ENCODE results near the gene FAM187B. TPM values are rescaled to one million over a fixed set of nuclear protein-coding genes. Genes with fewer than 3 reads are reported as not detected.
A peak's percentile ranks its signal among the peaks of the same experiment; 100 is the strongest.

The FAM187B gene
- total RNA-seq, 1 experiment from 2014 or later = not detected

- Histone ChIP-seq H3K79me2 (ENCODE audit: low read depth) (peaks cover 21% of the 10 kb centered on the region), H3K4me1 (replicated peaks; ENCODE audit: insufficient read depth) (peaks cover 14% of the 10 kb centered on the region; the same call in 1 of the 2 replicates), H3K9me2 (ENCODE audit: insufficient read depth) (no peaks in the 10 kb centered on the region), H4K20me1 (ENCODE audit: insufficient read depth) (peaks cover 5% of the 10 kb centered on the region), H3K4me2 (peak within 1 kb of the TSS; percentile 91), H2AFZ (peak within 1 kb of the TSS; percentile 81), H3K4me3 (peak within 1 kb of the TSS; percentile 100), H3F3A (ENCODE audit: insufficient read depth, low read depth) (peaks cover 25% of the 10 kb centered on the region), H3K27ac (peak within 1 kb of the TSS; percentile 73), H3K36me3 (ENCODE audit: low read depth) (peaks cover 18% of the 10 kb centered on the region), H3K27me3 (ENCODE audit: insufficient read depth, low read depth) (no peaks in the 10 kb centered on the region), H3K9me3 (ENCODE audit: insufficient read depth, low read depth) (no peaks in the 10 kb centered on the region)
- ChIA-PET POLR2A (ENCODE audit: unreplicated experiment) (interaction anchor here (0.6 kb wide), 1 partner anchor 28 kb away, joined by 8 read pairs; no protein-coding TSS in a partner anchor), CTCF (interaction anchor here (0.6 to 0.7 kb wide), 4 partner anchors 32 to 744 kb away, joined by 3 to 11 read pairs (median 4); no protein-coding TSS in a partner anchor)
- no peak for TF ChIP-seq EZH2 (IDR thresholded peaks at IDR 0.05; ENCODE audit: low read depth)
- no peak for TF ChIP-seq CTCF (conservative IDR thresholded peaks at IDR 0.05)
- peak in 1 of 2 experiments; percentile 72 for DNase-seq
- intact Hi-C loops (cut with micrococcal nuclease; ENCODE audit: unreplicated experiment) = loop anchor here (1.0 to 5.0 kb wide), 7 partner anchors 20 to 448 kb away; partner anchors contain the start of genes FXYD7 and LSR
- no TSS peak for BruUV-seq (replicated peaks)
Observed at GRCh38 chr19:35268536-35269437, 40.2 kb upstream of the FAM187B start, which contains the start of gene USF2. Gene USF2, plus strand, starts transcription at chr19:35268962. Its CDS starts 140 bp downstream, at chr19:35269102.

GRCh38 chr19:35267818-35268535 is 39.4 kb upstream of the FAM187B start:
- DNase-seq = peak in 1 of 2 experiments; percentile 75
- H3K9me2 ChIP-seq (ENCODE audit: insufficient read depth) = no peaks in the 10 kb centered on the region
- H2AFZ ChIP-seq = peak overlapping the region; percentile 81
- ChIA-PET POLR2A (ENCODE audit: unreplicated experiment) (interaction anchor here (0.6 kb wide), 2 partner anchors 28 to 54 kb away, joined by 4 to 8 read pairs; no protein-coding TSS in a partner anchor), CTCF (interaction anchor here (0.6 to 0.7 kb wide), 3 partner anchors 31 to 49 kb away, joined by 3 to 11 read pairs (median 4); no protein-coding TSS in a partner anchor)
- peak overlapping the region; percentile 73 for H3K27ac ChIP-seq
- BruUV-seq (replicated peaks) = no TSS peak
- no peak for TF ChIP-seq EZH2 (IDR thresholded peaks at IDR 0.05; ENCODE audit: low read depth)
- H3K27me3 ChIP-seq (ENCODE audit: insufficient read depth, low read depth) = no peaks in the 10 kb centered on the region
- peak overlapping the region; percentile 91 for H3K4me2 ChIP-seq
- no peaks in the 10 kb centered on the region for H3K9me3 ChIP-seq (ENCODE audit: insufficient read depth, low read depth)
- peaks cover 21% of the 10 kb centered on the region for H3K79me2 ChIP-seq (ENCODE audit: low read depth)
- H3K4me3 ChIP-seq = peak overlapping the region; percentile 100
- peaks cover 33% of the 10 kb centered on the region for H3F3A ChIP-seq (ENCODE audit: insufficient read depth, low read depth)
- intact Hi-C loops (cut with micrococcal nuclease; ENCODE audit: unreplicated experiment) = loop anchor here (2.0 to 5.0 kb wide), 4 partner anchors 19 to 201 kb away; partner anchors contain the start of genes FXYD7 and LSR
- H3K4me1 ChIP-seq (replicated peaks; ENCODE audit: insufficient read depth) = peaks cover 14% of the 10 kb centered on the region; the same call in 1 of the 2 replicates
- peaks cover 5% of the 10 kb centered on the region for H4K20me1 ChIP-seq (ENCODE audit: insufficient read depth)
- H3K36me3 ChIP-seq (ENCODE audit: low read depth) = peaks cover 18% of the 10 kb centered on the region

- H3K36me3 ChIP-seq (ENCODE audit: low read depth) = peaks cover 18% of the 10 kb centered on the region
- H3F3A ChIP-seq (ENCODE audit: insufficient read depth, low read depth) = peaks cover 39% of the 10 kb centered on the region
- DNase-seq = peak in 1 of 2 experiments; percentile 39
- no peak for TF ChIP-seq EZH2 (IDR thresholded peaks at IDR 0.05; ENCODE audit: low read depth)
- TF ChIP-seq CTCF (conservative IDR thresholded peaks at IDR 0.05) = no peak
- intact Hi-C loops (cut with micrococcal nuclease; ENCODE audit: unreplicated experiment) = loop anchor here (5.0 kb wide), 2 partner anchors 125 to 200 kb away; partner anchors contain the start of gene FXYD7
- POLR2A ChIA-PET (ENCODE audit: unreplicated experiment) = interaction anchor here (0.6 kb wide), 1 partner anchor 12 kb away, joined by 4 read pairs; no protein-coding TSS in a partner anchor
- peak overlapping the region; percentile 100 for H3K4me3 ChIP-seq
- BruUV-seq (replicated peaks) = TSS peak; percentile 68
- no peaks in the 10 kb centered on the region for H3K9me3 ChIP-seq (ENCODE audit: insufficient read depth, low read depth)
- H3K4me1 ChIP-seq (replicated peaks; ENCODE audit: insufficient read depth) = peaks cover 14% of the 10 kb centered on the region; the same call in 1 of the 2 replicates
- H3K4me2 ChIP-seq = peak overlapping the region; percentile 91
- H3K9me2 ChIP-seq (ENCODE audit: insufficient read depth) = no peaks in the 10 kb centered on the region
- H3K79me2 ChIP-seq (ENCODE audit: low read depth) = peaks cover 21% of the 10 kb centered on the region
- H4K20me1 ChIP-seq (ENCODE audit: insufficient read depth) = peaks cover 5% of the 10 kb centered on the region
- H3K27me3 ChIP-seq (ENCODE audit: insufficient read depth, low read depth) = no peaks in the 10 kb centered on the region
- H3K27ac ChIP-seq = peak overlapping the region; percentile 73
- CTCF ChIA-PET = no interaction called here
- H2AFZ ChIP-seq = peak overlapping the region; percentile 81
Observed at GRCh38 chr19:35267353-35267817, 38.8 kb upstream of the FAM187B start.

Measured in PC-9 (cell line).